Neural progenitor cell (in vitro differentiated cells): ENCODE data around the gene TSHZ2. TPM values are rescaled to one million over a fixed set of nuclear protein-coding genes. Genes with fewer than 3 reads are reported as not detected.

Experiments used
- DNase-seq: peaks from one replicate; pipeline ENCODE4 v3.0.0-alpha.2; 2016; ENCODE audit warnings: low spot score
- H2AFZ ChIP-seq: fragments of 200-600 bp; sonication (generic); replicated peaks from 2 replicates; pipeline ENCODE4 v1.6.1; 2016; ENCODE audit warnings: antibody characterized with exemption
- H3F3A ChIP-seq: fragments of 200-600 bp; sonication (generic); 2 replicates; pipeline ENCODE4 v1.6.1; 2016; ENCODE audit warnings: antibody characterized with exemption, low read depth
- H3K27ac ChIP-seq: fragments of 200-600 bp; sonication (generic); 2 replicates; pipeline ENCODE4 v1.5.1; 2016; ENCODE audit warnings: mild to moderate bottlenecking
- H3K27me3 ChIP-seq: fragments of 200-600 bp; sonication (generic); 2 replicates; pipeline ENCODE4 v1.6.1; 2016; ENCODE audit warnings: mild to moderate bottlenecking, moderate library complexity
- H3K36me3 ChIP-seq: fragments of 200-600 bp; sonication (generic); 2 replicates; pipeline ENCODE4 v1.5.1; 2016
- H3K4me1 ChIP-seq: fragments of 200-600 bp; sonication (generic); 2 replicates; pipeline ENCODE4 v1.6.1; 2016; ENCODE audit warnings: mixed run types
- H3K4me2 ChIP-seq: fragments of 200-600 bp; sonication (generic); 2 replicates; pipeline ENCODE4 v1.6.1; 2016
- H3K4me3 ChIP-seq: fragments of 200-600 bp; sonication (generic); 2 replicates; pipeline ENCODE4 v1.5.1; 2016
- H3K79me2 ChIP-seq: fragments of 200-600 bp; sonication (generic); 2 replicates; pipeline ENCODE4 v1.6.1; 2016; ENCODE audit warnings: low read depth
- H3K9ac ChIP-seq: fragments of 200-600 bp; sonication (generic); 2 replicates; pipeline ENCODE4 v1.6.1; 2016
- H3K9me3 ChIP-seq: fragments of 200-600 bp; sonication (generic); 2 replicates; pipeline ENCODE4 v1.5.1; 2016; ENCODE audit warnings: low read depth
- H4K20me1 ChIP-seq: fragments of 200-600 bp; sonication (generic); 2 replicates; pipeline ENCODE4 v1.6.1; 2016; ENCODE audit warnings: low read depth
- H3K27ac Mint-ChIP-seq: 3 replicates; pipeline ENCODE4 v1.8.0; 2021; ENCODE audit warnings: mixed read lengths
- H3K27me3 Mint-ChIP-seq: 2 replicates; pipeline ENCODE4 v1.8.0; 2022; ENCODE audit warnings: low read depth, mild to moderate bottlenecking, inconsistent platforms, moderate library complexity, mixed read lengths; ENCODE audit not compliant: insufficient read depth
- H3K36me3 Mint-ChIP-seq: 3 replicates; pipeline ENCODE4 v1.8.0; 2021; ENCODE audit warnings: mixed read lengths
- H3K4me1 Mint-ChIP-seq: 3 replicates; pipeline ENCODE4 v1.8.0; 2021; ENCODE audit warnings: mixed read lengths
- H3K4me3 Mint-ChIP-seq: 3 replicates; pipeline ENCODE4 v1.8.0; 2021; ENCODE audit warnings: mild to moderate bottlenecking, moderate library complexity, mixed read lengths
- H3K9me3 Mint-ChIP-seq: 3 replicates; pipeline ENCODE4 v1.8.0; 2020; ENCODE audit warnings: mixed read lengths
- CTCF ChIP-seq: fragments of 200-600 bp; sonication (generic); IDR thresholded peaks from 2 replicates; pipeline ENCODE4 v1.5.1; 2017; ENCODE audit warnings: antibody characterized with exemption, mild to moderate bottlenecking
- EZH2 ChIP-seq: fragments of 200-600 bp; sonication (generic); IDR thresholded peaks from 2 replicates; pipeline ENCODE4 v1.6.1; 2017; ENCODE audit warnings: antibody characterized with exemption, mild to moderate bottlenecking, moderate library complexity
- EZH2phosphoT487 ChIP-seq: fragments of 200-600 bp; sonication (generic); IDR thresholded peaks from 2 replicates; pipeline ENCODE4 v1.6.1; 2017; ENCODE audit warnings: antibody characterized with exemption
- total RNA-seq: library from RNA; depleted of rRNA; stranded (reverse); fragments of >200 nt; gene quantifications from 2 replicates; pipeline ENCODE4 v1.2.3, GENCODE V29; 2015; ENCODE audit warnings: low replicate concordance

The TSHZ2 gene
- total RNA-seq, 1 donor from 2014 or later, result 1.8 TPM

- H3K4me1 ChIP-seq, result peaks cover 13% of the 10 kb centered on the region
- no peaks in the 10 kb centered on the region for H3K9me3 ChIP-seq
- TF ChIP-seq EZH2, result no peak
- no peak for TF ChIP-seq CTCF
- no peak for TF ChIP-seq EZH2phosphoT487
- H3F3A ChIP-seq, result no peaks in the 10 kb centered on the region
- no peak overlapping the region for H3K4me3 ChIP-seq
- no peak overlapping the region for H3K27ac Mint-ChIP-seq
- no peak overlapping the region for H3K4me3 Mint-ChIP-seq
- peaks cover 2% of the 10 kb centered on the region for H3K27me3 Mint-ChIP-seq
- H3K27ac ChIP-seq, result no peak overlapping the region
- DNase-seq, result no peak
- no peak overlapping the region for H3K4me2 ChIP-seq
- no peak overlapping the region for H2AFZ ChIP-seq
- H3K27me3 ChIP-seq, result peaks cover 12% of the 10 kb centered on the region
- H3K79me2 ChIP-seq, result no peaks in the 10 kb centered on the region
- peaks cover 4% of the 10 kb centered on the region for H3K9me3 Mint-ChIP-seq
- H3K36me3 Mint-ChIP-seq, result peaks cover 6% of the 10 kb centered on the region
- peaks cover 6% of the 10 kb centered on the region for H3K4me1 Mint-ChIP-seq
- H3K9ac ChIP-seq, result no peak overlapping the region
- H4K20me1 ChIP-seq, result no peaks in the 10 kb centered on the region
- no peaks in the 10 kb centered on the region for H3K36me3 ChIP-seq
These were observed 8.9 kb downstream of the TSHZ2 start for GRCh38 chr20:52981051-52981450.

DNA sequence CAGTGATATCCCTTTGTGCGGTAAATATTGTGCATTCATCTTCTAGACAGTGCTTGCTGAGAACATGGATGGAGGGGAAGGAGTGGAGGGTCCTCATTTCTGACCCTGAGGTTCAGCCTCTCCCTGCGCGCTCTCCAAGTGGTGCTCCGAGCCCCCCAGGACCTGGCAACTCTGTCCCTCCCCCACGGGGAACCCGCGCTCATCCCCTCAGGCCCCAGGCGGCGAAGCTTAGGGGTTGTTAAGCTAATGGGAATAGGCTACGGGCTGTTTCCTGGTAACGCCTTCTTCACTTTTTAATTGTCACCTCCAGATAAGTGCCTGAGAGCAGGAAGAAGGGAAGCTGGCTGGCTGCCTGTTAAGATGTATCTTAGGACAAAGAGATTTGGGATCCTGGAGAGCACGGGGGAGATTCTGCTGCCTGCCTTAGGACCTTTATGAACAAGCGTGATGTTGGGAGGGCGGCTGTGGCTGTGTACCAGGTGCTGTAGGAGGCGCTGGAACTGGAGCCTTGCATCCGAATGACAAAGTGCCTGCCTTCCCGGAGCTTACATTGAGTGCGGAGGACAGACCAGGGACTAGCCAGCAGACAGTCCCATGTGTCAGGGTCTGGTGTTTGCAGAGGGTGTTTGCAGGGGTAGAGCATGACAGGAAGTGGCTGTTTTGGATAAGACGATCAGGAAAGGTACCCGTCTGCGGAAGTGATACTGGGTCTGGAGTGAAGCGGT is 11.7 kb downstream of the TSHZ2 start:
- Mint-ChIP-seq H3K27ac (no peak overlapping the region), H3K36me3 (peaks cover 6% of the 10 kb centered on the region), H3K9me3 (peaks cover 4% of the 10 kb centered on the region), H3K4me3 (no peak overlapping the region), H3K4me1 (no peaks in the 10 kb centered on the region), H3K27me3 (peaks cover 2% of the 10 kb centered on the region)
- Histone ChIP-seq H3K4me2 (no peak overlapping the region), H3K9me3 (no peaks in the 10 kb centered on the region), H3F3A (no peaks in the 10 kb centered on the region), H3K9ac (no peak overlapping the region), H3K36me3 (no peaks in the 10 kb centered on the region), H3K4me1 (no peaks in the 10 kb centered on the region), H3K4me3 (no peak overlapping the region), H3K27ac (no peak overlapping the region), H3K79me2 (no peaks in the 10 kb centered on the region), H4K20me1 (no peaks in the 10 kb centered on the region), H2AFZ (peak overlapping the region; percentile 68), H3K27me3 (peaks cover 7% of the 10 kb centered on the region)
- DNase-seq, result peak; percentile 29
- no peak for TF ChIP-seq CTCF
- no peak for TF ChIP-seq EZH2
- TF ChIP-seq EZH2phosphoT487, result no peak

- no peaks in the 10 kb centered on the region for H3K79me2 ChIP-seq
- Mint-ChIP-seq H3K27ac (no peak overlapping the region), H3K4me3 (no peak overlapping the region), H3K27me3 (peaks cover 2% of the 10 kb centered on the region), H3K36me3 (peaks cover 6% of the 10 kb centered on the region), H3K9me3 (peaks cover 4% of the 10 kb centered on the region), H3K4me1 (no peaks in the 10 kb centered on the region)
- H2AFZ ChIP-seq, result peak overlapping the region; percentile 68
- H3K9ac ChIP-seq, result no peak overlapping the region
- TF ChIP-seq EZH2 (no peak), CTCF (no peak), EZH2phosphoT487 (no peak)
- H3K4me1 ChIP-seq, result no peaks in the 10 kb centered on the region
- H3K27ac ChIP-seq, result no peak overlapping the region
- no peak for DNase-seq
- H3K36me3 ChIP-seq, result no peaks in the 10 kb centered on the region
- H3F3A ChIP-seq, result no peaks in the 10 kb centered on the region
- H3K9me3 ChIP-seq, result no peaks in the 10 kb centered on the region
- peaks cover 7% of the 10 kb centered on the region for H3K27me3 ChIP-seq
- H3K4me2 ChIP-seq, result no peak overlapping the region
- H4K20me1 ChIP-seq, result no peaks in the 10 kb centered on the region
- no peak overlapping the region for H3K4me3 ChIP-seq
These were observed 12.3 kb downstream of the TSHZ2 start for GRCh38 chr20:52984451-52984810.
